Bronchus fibroblast of lung (primary cell): ENCODE data around the gene POLD1. TPM values are rescaled to one million over a fixed set of nuclear protein-coding genes. Genes with fewer than 3 reads are reported as not detected.

Experiments
- total RNA-seq: library from RNA; depleted of rRNA; stranded (reverse); fragments of >200 nt; gene quantifications from 2 replicates; pipeline ENCODE4 v1.2.3, GENCODE V29; 2015

Gene POLD1
- 65.6 and 72.8 TPM in 2 replicates for total RNA-seq

DNA sequence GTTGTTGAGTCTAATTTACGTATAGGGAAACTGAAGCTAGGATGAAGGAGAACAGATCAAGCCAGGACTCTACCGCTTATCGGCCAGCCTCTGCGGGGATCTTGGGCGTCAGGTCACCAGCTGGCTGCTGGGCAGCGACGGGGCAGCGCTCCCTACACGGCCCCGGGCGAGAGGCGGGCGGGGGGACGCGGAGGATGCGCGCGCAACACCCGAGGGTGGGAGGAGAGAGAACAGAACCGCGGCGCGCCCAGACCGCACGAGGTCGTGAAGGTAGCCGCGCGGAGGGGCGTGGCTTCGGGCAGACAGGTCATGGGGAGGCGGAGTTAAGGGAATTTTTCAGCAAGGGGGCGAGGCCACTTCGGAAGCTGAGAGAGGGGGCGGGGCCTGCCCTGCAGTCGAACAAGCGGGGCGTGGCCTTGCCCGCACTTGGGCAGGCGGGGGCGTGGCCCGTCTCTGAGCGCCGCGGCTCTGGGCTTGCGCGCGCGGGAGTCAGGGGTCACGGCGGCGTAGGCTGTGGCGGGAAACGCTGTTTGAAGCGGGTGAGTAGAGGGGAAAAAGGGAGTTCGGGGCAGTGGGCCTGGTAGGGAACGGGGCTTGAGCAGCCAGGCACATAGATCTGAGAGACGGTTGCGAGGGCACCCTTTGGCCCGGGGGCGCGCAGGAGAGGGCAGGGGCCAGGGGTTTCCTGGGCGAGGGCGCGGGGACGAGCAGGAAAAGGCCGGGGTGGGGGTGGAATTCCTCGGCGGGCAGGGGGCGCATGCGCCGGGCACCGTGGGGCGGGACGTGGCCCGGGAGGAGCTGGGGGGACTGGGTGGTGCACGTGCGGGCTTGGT lies at the start of gene POLD1:
POLD1 (plus strand) TSS at position 496 of the 833 bp plus-strand sequence. CDS start 14,505 bp downstream, outside the sequence.

DNA sequence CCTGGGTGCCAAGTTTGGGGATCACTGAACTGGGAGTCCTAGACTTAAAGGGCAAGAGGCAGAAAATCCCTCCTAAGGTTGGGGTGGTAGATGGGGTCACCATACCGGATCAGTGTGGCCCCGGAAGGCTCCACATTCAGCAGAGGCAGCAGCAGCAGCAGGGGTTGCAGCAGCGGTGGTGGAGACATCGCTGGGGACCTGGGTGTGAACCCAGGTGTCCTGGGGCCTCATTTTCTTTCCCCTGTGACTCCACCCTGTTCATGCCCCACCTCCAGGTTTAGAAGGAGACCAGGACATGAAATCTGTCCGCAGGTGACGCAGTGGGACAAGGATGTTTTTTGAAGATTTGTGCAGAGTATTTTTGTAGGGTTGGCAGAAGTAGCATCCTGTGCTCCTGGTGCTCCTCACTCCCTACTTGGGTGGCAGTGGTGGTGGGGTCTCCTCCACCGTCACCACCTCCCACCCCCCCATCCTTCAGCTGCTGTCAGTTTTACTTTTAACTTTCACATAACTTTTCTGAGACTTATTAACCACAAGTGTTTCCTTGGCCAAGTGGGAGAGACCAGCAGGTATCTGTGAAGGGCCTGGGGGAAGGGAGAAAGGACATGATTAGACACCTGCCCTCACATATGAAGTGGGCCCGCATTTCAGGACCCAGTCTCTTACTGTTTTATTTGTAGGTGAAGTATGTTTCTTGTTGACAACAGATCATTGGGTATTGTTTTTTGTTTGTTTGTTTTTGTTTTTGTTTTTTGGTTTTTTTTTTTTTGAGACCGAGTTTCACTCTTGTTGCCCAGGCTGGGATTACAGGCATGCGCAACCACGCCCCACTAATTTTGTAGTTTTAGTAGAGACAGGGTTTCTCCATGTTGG lies 18.5 kb upstream of the POLD1 start, which contains the start of gene NAPSA:
NAPSA (minus strand) TSS at position 206 of the 873 bp plus-strand sequence; CDS start at position 188, 18 bp downstream.

DNA sequence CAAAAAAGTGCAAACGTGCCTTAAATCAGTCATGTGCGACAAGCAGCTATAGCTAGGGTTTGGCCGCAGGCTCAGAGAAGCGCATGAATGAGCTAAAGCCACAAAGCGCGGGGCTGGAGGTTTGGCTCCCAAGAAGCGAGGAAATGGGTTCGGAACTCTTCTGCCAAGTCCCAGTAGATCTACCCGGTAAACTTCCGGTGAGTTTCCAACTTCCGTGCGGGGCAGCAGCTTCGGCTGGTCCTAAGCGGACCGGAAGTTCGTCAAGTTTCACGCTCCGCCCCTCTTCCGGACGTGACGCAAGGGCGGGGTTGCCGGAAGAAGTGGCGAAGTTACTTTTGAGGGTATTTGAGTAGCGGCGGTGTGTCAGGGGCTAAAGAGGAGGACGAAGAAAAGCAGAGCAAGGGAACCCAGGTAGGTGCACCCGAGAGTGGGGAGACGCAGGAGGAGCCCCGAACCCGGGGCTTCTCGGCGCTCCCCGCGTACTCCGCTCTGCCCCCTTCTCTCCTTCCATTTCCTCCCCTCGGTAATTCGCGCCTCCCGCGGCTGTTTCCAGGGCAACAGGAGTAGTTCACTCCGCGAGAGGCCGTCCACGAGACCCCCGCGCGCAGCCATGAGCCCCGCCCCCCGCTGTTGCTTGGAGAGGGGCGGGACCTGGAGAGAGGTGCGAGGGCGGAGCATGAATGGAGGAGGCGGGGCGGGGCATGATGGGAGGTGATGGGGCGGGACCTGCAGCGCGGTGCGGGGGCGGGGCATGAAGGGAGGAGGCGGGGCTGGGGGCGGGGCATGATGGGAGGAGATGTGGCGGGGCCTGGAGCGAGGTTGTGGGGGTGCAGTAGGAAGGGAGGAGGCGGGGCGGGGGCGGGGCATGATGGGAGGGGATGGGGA lies 7.7 kb upstream of the POLD1 start, which contains the start of gene NR1H2:
NR1H2 (plus strand) TSS at position 292 of the 885 bp plus-strand sequence. CDS start 1,149 bp downstream, outside the sequence.

DNA sequence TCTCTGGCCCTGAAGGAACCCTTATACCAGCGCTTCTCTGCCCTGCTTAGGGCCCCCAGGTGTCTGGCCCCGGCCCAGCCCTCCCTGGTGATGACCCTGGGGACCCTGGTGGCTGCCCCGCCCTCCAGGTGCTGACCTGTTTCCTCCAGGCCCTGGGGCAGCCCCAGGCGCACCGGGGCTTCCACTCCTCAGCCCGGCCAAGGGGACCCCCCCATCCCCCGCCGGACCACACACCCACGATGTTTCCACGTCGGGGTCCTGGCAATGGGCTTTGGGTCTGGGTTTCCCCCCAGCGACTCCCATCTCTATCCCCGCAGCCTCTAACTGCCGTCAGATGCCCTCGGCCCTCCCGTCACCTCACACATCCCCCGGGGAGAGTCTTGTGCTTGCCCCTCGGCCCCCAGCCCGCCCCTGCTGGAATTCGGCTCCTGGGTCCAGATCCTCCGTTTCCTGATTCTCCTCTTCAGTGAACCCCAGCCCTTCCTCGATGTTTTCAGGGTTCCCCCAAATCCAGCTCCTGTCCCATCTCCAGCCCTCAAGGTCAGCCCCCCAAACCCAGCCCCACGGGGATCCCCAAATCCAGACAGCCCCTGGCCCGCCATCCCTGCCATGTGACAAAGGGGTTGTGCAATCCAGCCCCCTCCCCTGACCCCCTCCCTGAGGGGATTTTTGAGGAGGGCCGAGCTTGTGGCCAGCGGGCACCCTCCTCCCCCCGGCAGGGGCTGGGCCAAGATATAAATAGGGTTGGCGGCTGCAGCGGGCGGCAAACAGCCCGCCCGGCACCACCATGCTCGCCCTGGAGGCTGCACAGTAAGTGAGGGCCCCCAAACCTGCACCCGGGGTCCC lies 34.3 kb downstream of the POLD1 start, which contains the start of gene SPIB:
SPIB (plus strand) TSS at position 763 of the 846 bp plus-strand sequence; CDS start at position 788, 25 bp downstream.

DNA sequence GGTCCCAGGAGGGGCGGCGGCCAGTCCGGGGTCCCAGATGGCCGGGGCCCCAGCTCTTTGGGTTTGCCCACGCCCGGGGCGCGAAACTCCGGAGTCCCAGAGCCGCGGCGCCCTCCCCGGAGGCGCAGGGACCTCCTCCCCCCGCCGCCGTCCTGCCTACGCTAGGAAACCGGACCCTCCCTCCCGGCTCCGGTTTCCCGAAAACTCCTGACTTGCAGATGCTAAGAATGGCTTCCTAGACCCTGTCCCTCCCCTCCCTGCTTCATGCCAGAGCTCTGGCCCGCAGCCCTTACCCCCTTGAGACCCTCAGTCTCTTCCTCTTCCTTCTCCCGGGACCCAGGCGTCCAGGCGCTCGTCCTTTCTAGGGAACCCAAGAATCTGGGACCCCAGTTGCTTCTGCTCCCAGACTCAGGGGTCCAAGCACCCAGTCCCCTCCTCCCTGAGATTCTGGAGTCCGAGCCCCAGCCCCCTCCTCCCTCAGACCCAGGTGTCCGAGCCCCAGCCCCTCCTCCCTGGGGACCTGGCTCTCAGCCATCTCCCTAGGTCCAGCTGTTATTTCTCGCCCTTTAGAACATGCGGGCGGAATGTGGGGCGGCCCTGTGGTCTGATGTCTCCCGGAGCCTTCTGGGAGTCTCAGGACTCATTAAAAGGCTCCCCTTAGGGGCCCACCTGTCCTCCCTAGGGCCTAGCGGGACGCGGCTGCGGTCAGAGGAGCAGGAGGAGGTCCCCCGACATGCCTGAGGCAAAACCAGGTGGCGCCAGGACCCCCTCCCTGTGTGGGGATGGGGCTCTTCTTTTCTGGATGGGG lies 48.3 kb downstream of the POLD1 start, which contains the start of gene MYBPC2:
MYBPC2 (plus strand) TSS at position 672 of the 808 bp plus-strand sequence; CDS start at position 734, 62 bp downstream.

Other genes with a start within 250 kb of the POLD1 start
- not detected in 2 replicates for gene IZUMO2, start 221.1 kb upstream of the POLD1 start, total RNA-seq
- not detected in 2 replicates for gene MYH14, start 180.7 kb upstream of the POLD1 start, total RNA-seq
- not detected in 2 replicates for gene KCNC3, start 55.0 kb upstream of the POLD1 start, total RNA-seq
- gene NAPSA, start 18.7 kb upstream of the POLD1 start, total RNA-seq: 0.45 TPM in 1 of 2 replicates, not detected in the other
- 56.9 and 61.0 TPM in 2 replicates for gene NR1H2, start 7.9 kb upstream of the POLD1 start, total RNA-seq
- not detected in 2 replicates for gene SPIB, start 34.6 kb downstream of the POLD1 start, total RNA-seq
- not detected in 2 replicates for gene MYBPC2, start 48.5 kb downstream of the POLD1 start, total RNA-seq
- gene EMC10, start 92.2 kb downstream of the POLD1 start, total RNA-seq: 76.0 and 80.0 TPM in 2 replicates
- 0.84 and 1.3 TPM in 2 replicates for gene GARIN5A, start 92.5 kb downstream of the POLD1 start, total RNA-seq
- gene JOSD2, start 126.8 kb downstream of the POLD1 start, total RNA-seq: 40.2 and 41.6 TPM in 2 replicates
- not detected in 2 replicates for gene ASPDH, start 129.6 kb downstream of the POLD1 start, total RNA-seq
- under 0.01 TPM in 1 of 2 replicates, not detected in the other for gene LRRC4B, start 184.1 kb downstream of the POLD1 start, total RNA-seq